GM21390 (cell line): ENCODE measurements around the gene EPN3.

Experiments
- ATAC-seq: cut with Tn5 transposase; IDR thresholded peaks from one replicate; pipeline ENCODE4 v1.9.1; 2021; ENCODE audit not compliant: unreplicated experiment

Gene EPN3

DNA sequence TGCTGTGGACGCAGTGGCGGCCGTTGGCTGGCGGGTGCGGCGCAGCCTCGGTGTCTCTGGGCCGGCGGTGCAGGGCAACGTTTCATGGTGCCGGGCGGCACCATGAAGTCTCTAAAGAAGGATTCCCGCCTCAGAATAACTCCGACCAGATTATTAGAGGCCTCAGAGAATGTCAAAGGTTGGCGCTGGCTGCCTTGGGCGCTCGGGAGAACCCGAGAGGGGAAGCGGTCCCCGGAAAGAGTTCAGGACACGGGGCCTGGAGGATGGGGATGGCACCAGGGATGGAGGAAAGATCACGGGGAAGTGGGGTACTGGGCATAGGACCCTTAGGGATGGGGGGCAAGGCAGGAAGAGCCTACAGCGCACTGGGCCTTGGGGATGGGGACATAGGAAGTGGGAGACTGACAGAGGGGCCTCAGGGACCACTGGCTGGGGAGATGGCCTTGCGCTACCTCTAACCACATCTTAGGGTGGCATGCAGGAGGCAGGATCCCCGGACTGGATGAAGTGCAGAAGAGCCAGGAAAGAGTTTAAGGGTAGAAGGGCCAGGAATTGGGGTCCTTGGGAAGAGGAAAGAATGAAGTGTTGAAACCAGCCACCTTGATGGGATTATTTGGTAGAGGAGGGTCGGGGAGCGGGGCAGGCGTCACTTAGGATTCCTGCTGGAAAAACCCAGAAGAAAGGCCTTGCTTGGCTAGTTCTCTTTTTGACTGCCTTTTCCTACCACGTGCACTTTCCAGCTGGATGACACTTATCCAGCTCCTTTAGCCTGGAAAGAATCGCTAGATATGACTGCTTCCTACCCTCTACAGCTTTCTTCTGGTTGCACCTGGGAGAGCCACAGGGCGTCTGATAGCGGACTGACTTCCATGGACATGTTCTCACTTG is 23.7 kb upstream of the EPN3 start:
- ATAC-seq = no peak

DNA sequence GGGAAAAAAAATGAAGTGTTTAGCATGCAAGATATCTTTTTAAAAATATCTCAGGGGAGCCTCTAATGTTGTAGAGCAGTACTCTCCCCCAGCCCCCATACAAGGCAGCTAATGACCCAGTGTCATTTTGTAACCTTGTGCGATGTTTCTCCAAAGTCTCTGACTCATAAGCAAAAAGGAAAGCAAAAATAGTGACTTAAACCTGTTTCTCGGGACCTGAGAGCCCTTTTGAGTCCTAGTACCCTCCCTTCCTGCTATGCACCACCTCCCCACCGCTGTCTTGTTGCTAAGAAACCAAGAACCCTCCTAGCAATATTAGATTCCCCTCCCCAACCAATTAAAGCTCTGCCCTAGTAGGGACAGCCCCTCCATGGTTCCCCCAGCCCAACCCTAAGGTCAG is 21.5 kb upstream of the EPN3 start:
- peak; percentile 84 for ATAC-seq

DNA sequence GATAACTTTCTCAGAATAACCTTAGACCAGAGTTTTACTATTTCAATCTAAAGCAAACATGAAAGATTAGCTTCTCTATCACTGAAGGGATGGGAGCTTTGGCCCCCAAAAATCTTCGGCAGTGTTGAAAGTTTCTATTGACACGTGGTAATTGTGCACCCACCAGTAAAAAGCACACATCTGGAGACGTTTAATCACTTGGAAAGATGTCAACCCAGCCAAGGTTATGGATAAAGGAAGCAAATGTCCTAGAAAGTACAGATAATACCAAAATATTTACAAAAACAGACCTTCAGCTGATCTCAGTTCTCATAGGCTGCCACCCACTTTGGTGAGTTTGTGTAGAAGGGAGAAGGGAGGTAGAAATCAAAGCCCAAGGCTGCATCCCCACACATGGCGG is 19.0 kb upstream of the EPN3 start:
- ATAC-seq = no peak

DNA sequence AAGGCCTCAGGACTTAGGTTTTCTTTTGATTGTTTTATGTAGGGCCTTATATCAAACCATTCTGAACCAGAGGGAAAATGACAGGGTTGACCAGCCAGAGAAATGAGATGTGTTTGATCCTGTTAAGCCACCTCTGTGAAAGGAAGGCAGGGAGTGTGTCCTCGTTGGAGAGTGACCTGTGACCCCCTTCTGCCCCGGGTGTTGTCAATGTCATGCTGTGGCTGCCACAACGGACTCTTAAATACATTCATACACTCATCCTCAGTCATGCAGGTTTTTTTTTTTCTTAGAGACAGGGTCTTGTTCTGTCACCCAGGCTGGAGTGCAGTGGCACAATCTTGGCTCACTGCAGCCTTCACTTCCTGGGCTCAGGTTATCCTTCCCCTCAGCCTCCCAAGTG is 18.1 kb upstream of the EPN3 start:
- ATAC-seq = no peak

DNA sequence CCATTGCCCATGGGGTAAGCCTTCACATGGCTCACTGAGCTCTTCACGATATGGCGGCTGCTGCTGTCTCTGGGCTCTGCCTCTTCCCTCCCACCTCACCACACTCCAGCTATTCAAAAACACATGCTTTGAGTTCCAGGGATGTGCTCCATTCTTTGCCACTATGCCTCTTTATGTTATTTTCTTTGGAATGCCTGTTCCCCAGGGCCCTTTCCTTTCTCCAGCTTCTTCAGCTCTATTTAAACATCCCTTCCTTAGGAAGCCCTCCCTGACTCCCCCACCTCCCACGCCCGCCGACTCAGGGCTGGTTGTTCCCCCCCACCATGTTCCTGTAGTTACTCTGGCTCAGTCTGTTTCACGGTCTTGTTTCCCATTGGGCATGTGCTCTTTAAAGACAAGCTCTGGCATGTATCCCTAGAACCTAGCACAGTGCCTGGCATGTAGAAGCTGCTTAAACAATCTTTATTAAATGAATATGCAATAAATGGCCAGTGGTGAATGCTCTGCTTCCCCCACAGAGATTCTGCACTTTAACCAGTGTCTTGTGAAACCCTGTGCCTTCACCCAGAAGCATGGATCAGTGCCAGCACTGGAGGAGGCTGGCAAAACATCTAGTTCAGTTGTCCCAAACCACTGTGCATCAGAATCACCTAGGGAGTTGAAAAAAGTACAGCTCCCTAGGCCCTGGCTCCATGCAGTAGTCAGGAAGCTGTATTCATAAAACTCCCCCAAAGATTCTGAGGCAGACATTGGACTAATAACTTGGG is 17.4 kb upstream of the EPN3 start:
- no peak for ATAC-seq

DNA sequence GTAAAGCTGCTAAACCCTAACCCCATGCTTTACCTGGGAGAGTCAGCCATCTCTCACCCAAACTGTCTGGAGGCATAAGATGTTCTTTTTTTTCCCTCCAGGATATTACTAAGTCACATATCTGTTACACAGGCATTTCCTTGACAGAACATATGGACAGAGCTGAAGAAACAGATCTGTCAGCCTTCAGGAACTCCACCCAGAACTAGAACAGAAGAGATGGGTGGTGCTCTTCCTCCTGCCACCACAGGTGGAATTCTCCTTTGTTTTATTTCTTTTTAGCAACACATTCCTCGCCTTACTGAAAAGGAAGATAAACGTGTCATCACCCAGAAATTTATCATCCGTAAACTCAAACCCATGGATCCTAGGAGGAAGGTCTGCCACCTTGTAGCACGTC is 15.5 kb upstream of the EPN3 start:
- no peak for ATAC-seq

DNA sequence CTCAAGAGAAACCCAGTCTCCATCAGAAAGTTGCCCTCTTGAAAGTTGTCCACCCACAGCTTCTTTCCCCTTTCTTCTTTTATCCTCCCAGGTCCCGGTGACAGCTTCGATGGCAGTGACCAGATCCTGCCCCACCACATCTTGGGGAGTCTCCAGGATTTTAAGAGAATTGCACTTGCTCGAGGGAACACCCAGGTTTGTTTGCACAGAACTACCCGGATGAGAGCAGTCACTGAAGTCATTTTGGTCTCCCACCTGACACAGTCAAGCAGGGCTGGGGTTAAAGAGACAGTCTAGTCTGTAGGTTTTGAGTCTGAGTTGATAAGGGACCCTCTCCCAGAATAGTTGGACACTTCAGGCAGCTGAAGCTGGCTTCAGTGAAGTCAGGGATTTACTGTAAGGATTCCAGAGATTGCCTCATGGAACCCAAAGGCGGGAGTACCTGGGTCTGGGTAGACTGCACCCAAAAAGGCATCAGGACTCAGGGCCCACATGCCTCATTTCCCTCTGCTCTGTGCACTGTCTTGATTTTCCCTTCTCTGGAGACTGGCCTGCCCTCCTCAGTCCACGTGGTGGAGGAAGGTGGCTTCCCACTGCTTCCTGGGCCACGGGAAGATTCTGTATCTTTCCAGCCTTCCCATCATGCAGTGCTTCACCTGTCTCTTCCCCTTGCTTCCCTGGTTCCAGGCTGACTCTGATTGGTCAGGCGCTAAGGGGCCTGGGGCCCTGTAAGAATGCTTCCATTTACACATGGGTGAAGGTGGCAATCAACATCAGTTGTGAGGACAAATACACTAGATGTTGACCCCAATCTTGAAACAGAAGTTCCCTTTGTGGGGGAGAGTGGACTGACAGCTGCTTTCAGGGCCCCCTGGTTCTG is 14.8 kb upstream of the EPN3 start:
- ATAC-seq = no peak

DNA sequence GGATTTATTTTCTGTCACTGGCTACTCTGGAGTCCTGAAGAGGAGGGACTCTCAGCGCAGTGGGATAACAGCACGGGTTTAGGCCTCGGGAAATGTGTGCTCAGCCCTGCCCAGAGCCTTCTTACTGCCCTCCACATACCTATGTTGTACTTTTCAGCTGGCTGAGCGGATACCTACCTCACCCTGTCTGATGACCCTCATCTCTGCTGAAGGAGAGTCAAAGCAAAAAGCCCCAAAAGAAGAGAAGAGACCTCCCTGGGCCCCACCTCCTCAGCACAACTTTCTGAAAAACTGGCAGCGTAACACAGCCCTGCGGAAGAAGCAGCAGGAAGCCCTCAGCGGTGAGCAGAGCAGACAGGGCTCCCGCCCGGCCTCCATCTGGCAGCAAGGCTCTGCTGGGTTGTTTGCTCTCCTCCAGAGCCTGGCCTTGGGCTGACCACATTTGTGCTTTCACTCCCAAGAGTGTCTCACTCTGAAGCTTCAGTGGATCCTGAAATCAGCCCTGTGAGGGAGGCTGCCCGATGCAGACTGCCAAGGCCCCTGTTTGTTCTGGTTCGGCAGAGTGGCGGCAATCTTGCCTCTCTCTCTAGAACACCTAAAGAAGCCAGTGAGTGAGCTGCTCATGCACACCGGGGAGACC is 14.0 kb upstream of the EPN3 start:
- no peak for ATAC-seq

DNA sequence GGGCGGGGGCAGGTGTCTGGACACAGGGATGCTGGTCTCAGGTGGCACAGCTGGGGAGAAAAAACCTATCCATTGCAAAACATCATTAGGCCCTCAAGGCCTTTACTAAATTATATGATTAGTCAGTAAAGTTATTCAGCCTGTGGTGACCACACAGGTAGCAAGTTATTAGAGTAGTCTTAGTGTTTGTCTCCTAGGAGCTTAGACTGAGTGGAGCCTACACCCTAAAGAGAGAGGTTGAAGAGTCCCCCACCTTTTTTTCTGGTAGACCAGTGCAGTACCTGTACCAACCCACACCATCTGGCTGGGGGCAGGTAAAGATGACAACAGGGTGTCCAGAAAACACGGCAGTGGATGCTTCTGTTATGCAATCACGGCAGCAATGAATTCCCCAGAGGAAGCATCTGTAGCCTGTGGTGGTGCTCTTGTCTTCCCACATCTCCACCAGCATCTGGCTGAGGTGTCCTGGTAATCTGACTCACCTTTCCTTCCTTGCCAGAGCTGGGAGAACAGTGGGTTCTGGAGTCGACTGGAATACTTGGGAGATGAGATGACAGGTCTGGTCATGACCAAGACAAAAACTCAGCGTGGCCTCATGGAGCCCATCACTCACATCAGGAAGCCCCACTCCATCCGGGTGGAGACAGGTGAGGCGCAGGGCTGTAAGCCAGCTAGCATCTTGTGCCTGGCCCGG is 13.2 kb upstream of the EPN3 start:
- ATAC-seq = no peak

DNA sequence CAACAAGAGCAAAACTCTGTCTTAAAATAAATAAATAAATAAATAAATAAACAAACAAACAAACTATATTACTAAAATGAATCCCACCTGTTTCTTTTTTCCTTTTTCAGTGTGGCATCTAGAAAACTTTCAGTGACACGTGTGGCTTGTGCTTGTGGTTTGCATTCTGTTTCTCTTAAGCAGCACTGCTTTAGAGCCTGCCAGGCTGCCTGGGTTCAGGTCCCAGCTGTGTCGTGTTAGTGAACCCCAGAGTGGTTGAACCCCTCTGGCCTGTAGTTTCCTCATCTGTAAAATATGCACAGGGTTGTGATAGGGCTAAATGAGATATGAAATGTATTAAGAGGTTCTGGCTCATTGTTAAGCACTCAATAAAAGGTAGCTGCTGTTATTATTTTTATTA is 12.1 kb upstream of the EPN3 start:
- no peak for ATAC-seq

DNA sequence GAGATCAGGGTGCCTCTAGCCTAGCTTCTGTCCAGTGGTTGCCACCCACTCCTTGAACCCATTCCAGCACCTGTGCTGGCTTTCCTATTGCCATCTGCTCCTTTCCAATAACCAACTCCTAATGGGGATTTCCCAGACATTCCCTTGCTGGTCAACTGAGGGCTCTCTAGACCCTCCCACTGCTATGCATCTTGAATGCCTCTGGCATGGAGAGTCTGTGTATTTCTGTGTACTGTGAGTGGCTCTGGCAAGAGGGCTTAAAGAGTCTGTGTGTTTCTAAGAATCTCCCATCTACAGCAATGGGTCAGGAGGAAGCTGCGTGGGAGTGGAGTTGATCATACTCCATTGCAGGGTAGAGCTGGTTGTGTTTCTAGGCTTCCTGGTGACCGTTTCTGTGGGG is 11.0 kb upstream of the EPN3 start:
- no peak for ATAC-seq

DNA sequence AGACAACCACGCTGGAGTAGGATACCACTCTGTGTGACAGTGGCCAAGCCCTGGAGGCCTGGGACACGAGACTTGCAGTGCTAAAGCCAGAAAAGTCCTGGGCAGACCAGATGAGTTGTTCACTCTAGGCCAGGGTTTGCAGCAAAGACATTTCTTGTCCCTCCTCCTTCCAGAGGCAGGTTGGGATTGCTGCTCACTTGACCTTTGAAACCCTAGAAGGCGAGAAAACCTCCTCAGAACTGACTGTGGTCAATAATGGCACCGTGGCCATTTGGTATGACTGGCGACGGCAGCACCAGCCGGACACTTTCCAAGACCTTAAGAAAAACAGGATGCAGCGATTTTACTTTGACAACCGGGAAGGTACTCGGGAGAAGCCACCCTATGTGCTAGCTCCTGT is 9.8 kb upstream of the EPN3 start:
- ATAC-seq = no peak

DNA sequence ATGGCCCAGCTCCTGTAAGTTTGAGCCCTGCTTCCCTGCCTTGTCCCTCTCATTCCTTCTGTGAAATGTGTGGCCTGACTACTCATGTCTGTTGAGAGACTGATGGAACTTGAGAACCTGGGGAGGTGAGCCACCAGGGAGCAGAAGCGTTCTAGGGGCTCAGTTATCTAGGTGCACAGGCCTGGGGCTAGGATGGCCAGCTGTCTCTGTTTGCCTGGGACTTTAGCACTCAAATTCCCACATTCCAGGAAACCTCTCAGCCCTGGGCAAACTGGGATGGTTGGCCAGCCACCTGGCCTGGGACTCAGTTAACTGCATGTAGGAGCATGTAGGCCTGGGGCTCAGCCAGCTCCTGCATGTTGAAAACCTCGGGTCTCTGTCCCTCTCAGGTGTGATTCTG is 9.3 kb upstream of the EPN3 start:
- ATAC-seq = no peak

DNA sequence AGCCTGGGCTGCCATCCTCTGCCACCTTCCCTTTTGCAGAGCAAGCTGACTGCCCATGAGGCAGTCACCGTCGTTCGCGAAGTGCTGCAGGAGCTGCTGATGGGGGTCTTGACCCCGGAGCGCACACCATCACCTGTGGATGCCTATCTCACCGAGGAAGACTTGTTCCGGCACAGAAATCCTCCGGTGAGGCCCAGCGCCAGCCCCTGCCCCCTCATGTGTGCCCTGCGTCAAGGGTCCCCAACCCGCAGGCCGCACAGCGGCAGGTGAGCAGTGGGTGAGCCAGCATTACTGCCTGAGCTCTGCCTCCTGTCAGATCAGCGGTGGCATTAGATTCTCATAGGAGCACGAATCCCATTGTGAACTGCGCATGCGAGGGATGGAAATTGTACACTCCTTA is 7.7 kb upstream of the EPN3 start:
- ATAC-seq = no peak

DNA sequence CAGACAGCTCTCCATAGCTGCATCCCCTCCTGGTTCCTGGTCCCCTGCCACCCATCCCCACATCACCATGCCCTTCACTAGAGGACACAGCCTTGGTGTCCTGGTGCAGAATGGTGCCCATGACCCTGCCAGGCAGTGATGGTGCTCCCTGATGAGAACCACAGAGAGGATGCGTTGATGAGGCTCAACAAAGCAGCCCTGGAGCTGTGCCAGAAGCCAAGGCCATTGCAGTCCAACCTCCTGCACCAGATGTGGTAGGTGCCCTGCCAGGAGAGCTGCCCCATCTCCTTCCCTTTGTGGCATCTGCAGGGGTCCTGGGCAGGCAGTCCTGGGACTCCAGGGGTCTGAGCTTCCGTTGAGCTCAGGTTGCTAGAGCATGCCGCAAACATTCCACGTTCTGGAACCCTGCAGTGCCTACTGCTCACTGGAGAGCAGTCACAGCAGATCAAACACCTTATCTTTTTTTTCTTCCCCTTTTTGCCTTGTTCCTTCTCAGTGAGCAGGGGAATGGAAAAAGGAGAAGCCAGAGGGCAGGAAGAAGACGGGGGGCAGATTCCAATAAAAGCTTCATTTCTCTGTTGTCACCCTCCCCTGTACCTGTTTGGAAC is 5.3 kb upstream of the EPN3 start:
- no peak for ATAC-seq

DNA sequence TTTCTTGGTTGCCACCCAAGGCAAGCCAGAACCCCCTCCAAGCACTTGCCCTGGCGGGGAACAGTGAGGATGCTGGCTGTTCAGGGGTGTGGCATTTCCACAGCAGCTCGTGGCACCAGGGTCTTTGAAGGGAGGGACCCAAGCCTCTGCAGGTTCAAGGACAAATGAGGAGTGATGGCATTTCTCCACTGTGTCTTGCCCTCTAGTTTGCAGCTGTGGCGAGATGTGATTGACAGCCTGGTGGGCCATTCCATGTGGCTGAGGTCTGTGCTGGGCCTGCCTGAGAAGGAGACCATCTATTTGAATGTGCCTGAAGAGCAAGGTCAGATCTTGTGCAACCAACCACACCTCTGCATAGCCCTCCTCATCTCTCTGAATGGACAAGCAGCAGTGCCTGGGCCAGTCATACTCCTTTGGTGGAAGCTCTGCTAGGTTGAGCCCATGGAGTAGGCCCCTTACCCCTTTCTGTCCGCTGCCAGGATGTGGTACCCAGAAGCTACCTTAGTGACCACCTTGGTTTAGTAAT is 4.5 kb upstream of the EPN3 start:
- ATAC-seq = no peak

DNA sequence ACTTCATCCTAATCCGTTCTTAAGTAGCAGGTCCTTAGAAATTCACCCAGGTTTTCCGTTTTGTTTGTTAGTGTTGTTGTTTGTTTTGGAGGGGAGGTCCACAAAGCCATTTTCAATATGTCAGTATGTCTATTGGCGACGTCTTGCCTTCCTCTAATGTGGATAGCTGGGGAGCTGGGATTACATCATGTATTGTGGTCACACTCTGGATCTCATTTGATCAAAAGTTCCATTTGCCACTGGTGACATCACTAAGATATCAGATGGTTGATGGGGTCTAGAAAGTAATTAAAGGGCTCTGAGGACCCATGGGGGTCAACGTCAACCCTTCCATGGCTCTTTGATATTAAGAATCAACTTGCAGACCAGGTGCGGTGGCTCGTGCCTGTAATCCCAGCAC is 2.7 kb upstream of the EPN3 start:
- no peak for ATAC-seq

DNA sequence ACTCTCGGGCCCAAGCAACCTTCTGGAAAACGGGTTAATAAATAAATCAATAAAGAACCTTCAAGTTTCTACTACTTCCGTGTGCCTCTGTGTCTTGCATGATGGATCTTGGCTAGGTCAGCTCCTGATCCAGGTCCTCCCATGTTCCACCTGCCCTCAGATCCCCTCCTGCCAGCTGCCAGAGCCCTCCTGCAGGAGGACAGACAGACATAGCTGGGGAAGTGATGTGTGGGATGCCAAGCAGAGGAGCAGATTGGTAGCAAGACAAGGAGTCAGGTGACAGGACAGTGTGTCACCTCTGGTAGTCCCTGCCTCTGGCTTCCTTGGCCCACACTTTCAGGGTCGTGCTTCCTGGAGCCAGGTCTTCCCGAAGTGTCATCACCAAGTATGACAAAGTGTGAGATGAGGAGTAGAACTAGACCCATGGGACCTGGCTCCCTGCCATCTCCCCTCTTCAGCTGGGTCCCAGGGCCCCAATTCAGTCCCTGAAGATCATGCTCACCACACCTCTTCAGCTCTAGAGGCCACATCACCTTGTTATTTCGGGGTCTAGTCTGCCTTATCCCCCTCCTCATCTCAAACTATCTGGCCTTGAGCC is 1.0 kb upstream of the EPN3 start:
- ATAC-seq = no peak

DNA sequence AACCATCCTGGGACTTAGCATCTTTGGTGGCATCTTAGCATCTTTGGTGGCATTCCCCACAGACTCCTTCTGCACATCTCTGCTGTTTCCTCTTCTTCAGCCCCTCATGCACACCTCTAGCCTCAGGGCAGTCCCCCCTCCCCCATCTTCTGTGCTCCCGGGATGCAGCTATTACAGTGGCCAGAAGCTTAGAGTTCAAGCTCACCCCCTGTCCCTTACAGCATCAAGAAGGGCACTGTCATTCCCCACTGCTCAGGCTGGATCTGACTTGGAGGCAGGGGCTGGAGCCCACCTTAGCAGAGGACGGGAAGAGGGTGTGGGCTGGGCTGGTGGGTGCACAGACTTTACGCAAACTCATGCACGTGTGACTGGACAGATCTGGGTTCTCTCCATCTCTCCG is 650 bp downstream of the EPN3 start:
- ATAC-seq = no peak
